ENCODE measurements around the gene ROBO1.

Gene ROBO1

DNA sequence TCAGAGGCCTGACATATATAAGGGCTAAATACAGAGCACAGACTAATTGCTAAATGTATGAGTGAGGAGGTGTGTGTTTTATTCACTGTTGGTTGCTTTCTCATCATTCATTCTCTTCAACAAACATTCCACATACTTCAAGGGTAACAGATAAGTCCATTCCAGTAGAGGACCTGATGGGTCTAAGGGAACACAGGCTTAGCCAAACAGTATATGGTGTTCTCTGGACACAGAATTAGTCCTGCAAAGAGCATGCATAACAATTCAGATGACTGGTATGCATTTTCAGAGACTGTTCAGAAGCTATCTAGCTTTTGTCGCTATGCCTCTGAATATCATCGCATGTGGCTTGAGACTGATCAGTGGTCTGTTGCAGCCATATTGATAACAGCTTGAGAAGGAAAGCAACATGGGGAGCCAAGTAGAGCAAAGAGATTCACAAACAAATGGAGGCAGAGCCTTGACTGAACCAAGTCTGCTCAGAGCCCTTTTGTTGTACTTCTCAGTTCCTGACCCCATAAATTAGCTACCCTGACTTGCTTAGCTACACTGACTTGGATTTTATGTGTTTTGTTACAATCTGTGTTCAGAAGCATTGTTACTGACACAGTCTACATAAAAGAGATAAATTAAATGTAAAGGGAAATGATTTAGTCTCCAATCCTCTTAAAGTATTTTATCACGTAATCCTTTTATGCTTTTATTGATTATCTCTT is 1178.7 kb downstream of the ROBO1 start:
- TF ChIP-seq, protein P1, sequence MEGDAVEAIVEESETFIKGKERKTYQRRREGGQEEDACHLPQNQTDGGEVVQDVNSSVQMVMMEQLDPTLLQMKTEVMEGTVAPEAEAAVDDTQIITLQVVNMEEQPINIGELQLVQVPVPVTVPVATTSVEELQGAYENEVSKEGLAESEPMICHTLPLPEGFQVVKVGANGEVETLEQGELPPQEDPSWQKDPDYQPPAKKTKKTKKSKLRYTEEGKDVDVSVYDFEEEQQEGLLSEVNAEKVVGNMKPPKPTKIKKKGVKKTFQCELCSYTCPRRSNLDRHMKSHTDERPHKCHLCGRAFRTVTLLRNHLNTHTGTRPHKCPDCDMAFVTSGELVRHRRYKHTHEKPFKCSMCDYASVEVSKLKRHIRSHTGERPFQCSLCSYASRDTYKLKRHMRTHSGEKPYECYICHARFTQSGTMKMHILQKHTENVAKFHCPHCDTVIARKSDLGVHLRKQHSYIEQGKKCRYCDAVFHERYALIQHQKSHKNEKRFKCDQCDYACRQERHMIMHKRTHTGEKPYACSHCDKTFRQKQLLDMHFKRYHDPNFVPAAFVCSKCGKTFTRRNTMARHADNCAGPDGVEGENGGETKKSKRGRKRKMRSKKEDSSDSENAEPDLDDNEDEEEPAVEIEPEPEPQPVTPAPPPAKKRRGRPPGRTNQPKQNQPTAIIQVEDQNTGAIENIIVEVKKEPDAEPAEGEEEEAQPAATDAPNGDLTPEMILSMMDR (conservative IDR thresholded peaks at IDR 0.05; ENCODE audit: low read depth) = no peak
- DNase-seq (ENCODE audit: low spot score) = no peak
- ChIA-PET POLR2A (ENCODE audit: low non-redundant PET) (no interaction called here), CTCF (no interaction called here)
- H3K27ac ChIP-seq = no peak overlapping the region

DNA sequence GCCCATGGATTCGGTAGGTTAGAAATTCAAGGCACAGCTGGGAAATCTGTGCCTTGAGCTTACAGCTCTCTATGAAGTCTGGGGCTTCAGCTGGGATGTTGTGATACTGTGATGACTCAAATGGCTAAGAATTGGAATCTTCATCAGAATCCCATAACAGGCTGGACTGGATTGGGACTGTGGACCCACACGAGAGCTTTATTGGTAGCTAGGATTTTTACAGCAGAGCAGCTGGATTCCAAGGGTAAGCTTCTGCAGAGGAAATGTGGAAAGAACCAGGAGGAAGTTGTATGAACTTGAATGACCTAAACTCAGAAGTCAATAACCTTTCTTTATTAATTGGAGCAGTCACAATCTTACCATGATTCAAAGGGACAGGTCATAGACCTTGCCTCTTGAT is 1187.1 kb downstream of the ROBO1 start:
- POLR2A ChIA-PET (ENCODE audit: low non-redundant PET) = no interaction called here
- TF ChIP-seq, protein P1 (conservative IDR thresholded peaks at IDR 0.05; ENCODE audit: low read depth) = no peak
- DNase-seq (ENCODE audit: low spot score) = no peak
- H3K27ac ChIP-seq = no peak overlapping the region
- CTCF ChIA-PET = no interaction called here

DNA sequence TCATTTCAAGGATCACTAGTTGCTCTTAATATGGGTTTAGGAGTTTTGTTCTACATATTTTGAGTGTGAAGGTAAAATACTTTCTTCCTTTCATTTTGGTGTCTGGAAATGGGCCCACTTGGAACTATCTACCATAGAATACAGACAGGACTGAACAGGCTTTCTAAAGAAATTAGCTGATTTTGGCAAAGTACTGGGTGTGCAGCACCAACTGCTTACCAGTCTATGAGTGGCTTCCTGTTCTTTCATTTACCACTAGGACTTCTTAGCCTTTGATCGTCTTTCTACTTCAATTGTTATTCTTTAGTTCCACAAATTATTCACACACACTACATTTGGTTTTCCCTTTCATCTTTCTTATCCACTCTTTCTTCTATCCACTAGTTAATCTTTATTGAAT is 1196.3 kb downstream of the ROBO1 start:
- CTCF ChIA-PET = no interaction called here
- POLR2A ChIA-PET (ENCODE audit: low non-redundant PET) = no interaction called here
- TF ChIP-seq, protein P1 (conservative IDR thresholded peaks at IDR 0.05; ENCODE audit: low read depth) = no peak

DNA sequence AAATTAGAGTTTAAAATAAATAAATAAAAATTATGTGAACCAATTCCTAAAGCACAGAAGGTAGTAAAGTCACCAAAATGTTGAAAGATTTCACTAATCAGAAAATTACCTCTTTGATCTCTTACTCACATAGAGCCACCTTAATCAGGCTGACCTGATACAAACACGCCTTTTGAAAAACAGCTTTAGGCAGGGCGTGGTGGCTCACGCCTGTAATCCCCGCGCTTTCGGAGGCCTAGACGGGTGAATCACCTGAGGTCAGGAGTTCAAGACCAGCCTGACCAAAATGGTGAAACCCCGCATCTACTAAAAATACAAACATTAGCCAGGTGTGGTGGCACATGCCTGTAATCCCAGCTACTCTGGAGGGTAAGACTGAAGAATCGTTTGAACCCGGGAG is 1197.3 kb downstream of the ROBO1 start:
- CTCF ChIA-PET = no interaction called here
- no peak overlapping the region for H3K27ac ChIP-seq
- TF ChIP-seq, protein P1 (conservative IDR thresholded peaks at IDR 0.05; ENCODE audit: low read depth) = no peak
- DNase-seq (ENCODE audit: low spot score) = no peak
- POLR2A ChIA-PET (ENCODE audit: low non-redundant PET) = no interaction called here

More for the DNA sequence above, 1196.3 kb downstream of the ROBO1 start:
- no peak overlapping the region for H3K27ac ChIP-seq
- no peak for DNase-seq (ENCODE audit: low spot score)

DNA sequence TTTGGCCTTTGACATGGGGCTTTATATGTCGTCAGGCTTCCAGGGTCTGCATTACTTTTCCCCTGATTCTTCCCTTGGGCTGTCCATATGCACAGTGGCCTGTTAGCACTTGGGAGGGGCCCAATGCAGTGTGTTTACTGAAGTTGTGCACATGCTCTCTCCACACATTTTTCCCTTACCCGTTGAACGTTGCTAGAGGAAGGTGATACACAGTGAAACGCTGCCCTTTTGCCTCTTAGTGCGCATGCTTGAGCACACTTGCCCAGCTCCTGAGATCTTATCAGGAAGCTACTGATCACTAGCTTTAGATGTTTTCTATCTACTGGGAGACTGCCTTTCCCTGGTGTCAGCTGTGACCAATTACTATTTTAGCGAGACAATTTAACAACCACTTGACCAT is 1198.0 kb downstream of the ROBO1 start:
- POLR2A ChIA-PET (ENCODE audit: low non-redundant PET) = no interaction called here
- DNase-seq (ENCODE audit: low spot score) = no peak
- CTCF ChIA-PET = no interaction called here
- TF ChIP-seq, protein P1 (conservative IDR thresholded peaks at IDR 0.05; ENCODE audit: low read depth) = no peak
- no peak overlapping the region for H3K27ac ChIP-seq

DNA sequence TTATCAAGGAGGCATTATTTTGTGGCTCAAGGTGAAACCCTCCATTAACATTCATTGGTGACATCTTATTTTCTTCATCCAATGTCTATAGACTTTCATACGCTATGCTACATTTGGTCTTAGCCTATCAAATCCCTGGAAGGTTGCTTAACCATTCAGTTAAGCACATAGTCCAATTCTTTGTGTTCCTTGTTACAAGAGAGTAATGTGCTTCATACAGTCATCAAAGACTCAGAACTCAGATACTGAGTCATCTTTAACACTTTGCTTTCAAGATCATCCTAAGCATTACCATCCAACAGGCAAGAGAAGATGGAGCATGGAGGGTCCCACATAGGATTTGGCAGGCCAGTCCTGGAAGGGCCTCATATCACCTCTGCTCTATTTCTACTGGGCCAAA is 1202.1 kb downstream of the ROBO1 start:
- TF ChIP-seq, protein P1 (conservative IDR thresholded peaks at IDR 0.05; ENCODE audit: low read depth) = no peak
- H3K27ac ChIP-seq = no peak overlapping the region
- CTCF ChIA-PET = no interaction called here
- POLR2A ChIA-PET (ENCODE audit: low non-redundant PET) = no interaction called here
- DNase-seq (ENCODE audit: low spot score) = no peak

Data from RWPE1 (cell line).